BLaER1 (cell line): Measurements from ENCODE around the gene HIBADH.

Source experiments
- H3K27ac ChIP-seq: shearing (Covaris generic); formaldehyde crosslinking; 2 replicates; pipeline ENCODE4 v1.8.1; 2022
- H3K27me3 ChIP-seq: shearing (Covaris generic); formaldehyde crosslinking; 2 replicates; pipeline ENCODE4 v1.8.1; 2022
- H3K36me3 ChIP-seq: shearing (Covaris generic); formaldehyde crosslinking; 2 replicates; pipeline ENCODE4 v1.8.1; 2022
- H3K4me1 ChIP-seq: shearing (Covaris generic); formaldehyde crosslinking; 2 replicates; pipeline ENCODE4 v1.8.1; 2022
- H3K4me2 ChIP-seq: shearing (Covaris generic); formaldehyde crosslinking; 2 replicates; pipeline ENCODE4 v1.8.1; 2022
- H3K4me3 ChIP-seq: shearing (Covaris generic); formaldehyde crosslinking; 2 replicates; pipeline ENCODE4 v1.8.1; 2022
- H3K9ac ChIP-seq: shearing (Covaris generic); formaldehyde crosslinking; 2 replicates; pipeline ENCODE4 v1.8.1; 2022
- H3K9me3 ChIP-seq: shearing (Covaris generic); formaldehyde crosslinking; 2 replicates; pipeline ENCODE4 v1.8.1; 2022
- H4K20me1 ChIP-seq: shearing (Covaris generic); formaldehyde crosslinking; 2 replicates; pipeline ENCODE4 v1.8.1; 2022
- Cebpa-rat ChIP-seq: shearing (Covaris generic); IDR thresholded peaks from 2 replicates; pipeline ENCODE4 v1.8.1; 2022

HIBADH gene

DNA sequence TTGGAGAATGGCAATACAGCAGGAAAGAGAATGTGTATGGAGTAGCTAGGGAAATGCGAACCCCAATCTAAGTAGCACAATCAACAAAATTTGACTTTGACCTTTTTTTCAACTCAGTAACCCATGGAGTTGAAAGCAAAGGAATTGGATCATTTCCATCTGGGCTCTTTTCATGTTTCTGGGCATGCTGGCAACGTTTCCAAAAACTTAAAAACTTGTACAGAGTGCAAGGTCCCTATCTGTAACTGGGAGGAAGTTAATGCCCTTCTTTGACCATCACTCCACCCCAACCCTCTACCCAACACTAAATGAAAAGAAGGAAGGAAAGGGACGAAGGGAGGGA is 1.3 kb upstream of the HIBADH start:
- H3K27me3 ChIP-seq: no peaks in the 10 kb centered on the region
- no peak overlapping the region for H3K9ac ChIP-seq
- H3K9me3 ChIP-seq: peaks cover 6% of the 10 kb centered on the region
- peak overlapping the region; percentile 66 for H3K4me2 ChIP-seq
- H3K4me3 ChIP-seq: no peak overlapping the region
- no peak overlapping the region for H3K27ac ChIP-seq
- peaks cover 28% of the 10 kb centered on the region for H3K4me1 ChIP-seq
- peaks cover 5% of the 10 kb centered on the region; the same call in 1 of the 2 replicates for H3K36me3 ChIP-seq
- no peaks in the 10 kb centered on the region for H4K20me1 ChIP-seq
- TF ChIP-seq Cebpa-rat: no peak

- peaks cover 28% of the 10 kb centered on the region for H3K4me1 ChIP-seq
- peak overlapping the region; percentile 90 for H3K27ac ChIP-seq
- no peaks in the 10 kb centered on the region for H4K20me1 ChIP-seq
- H3K9ac ChIP-seq: peak overlapping the region; percentile 88
- H3K36me3 ChIP-seq: peaks cover 8% of the 10 kb centered on the region
- peaks cover 6% of the 10 kb centered on the region for H3K9me3 ChIP-seq
- H3K4me3 ChIP-seq: peak overlapping the region; percentile 93
- H3K27me3 ChIP-seq: no peaks in the 10 kb centered on the region
- no peak for TF ChIP-seq Cebpa-rat
- peak overlapping the region; percentile 95 for H3K4me2 ChIP-seq
Observed at GRCh38 chr7:27661811-27662489, 733 bp downstream of the HIBADH start.

DNA sequence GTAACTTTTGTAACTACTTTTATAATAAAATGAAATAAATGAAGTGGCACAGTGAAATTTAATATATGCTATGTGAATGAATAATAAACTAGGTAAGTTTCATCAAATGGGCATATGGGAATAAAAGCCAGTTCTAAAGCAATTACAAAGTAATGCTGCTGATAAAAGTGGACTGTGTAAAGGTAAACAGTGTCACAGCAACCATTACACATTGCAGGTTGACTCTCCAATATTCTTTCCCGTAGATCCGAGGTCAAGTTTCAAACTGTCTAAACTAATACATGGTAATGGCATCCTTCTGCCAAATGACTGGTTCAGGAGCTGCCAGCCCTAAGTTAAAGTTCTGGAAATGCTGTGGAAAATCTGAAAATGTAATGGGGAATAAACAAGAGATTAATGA is 6.0 kb downstream of the HIBADH start:
- Histone ChIP-seq H3K4me2 (no peak overlapping the region), H3K9me3 (no peaks in the 10 kb centered on the region; the same call in 1 of the 2 replicates), H3K4me1 (peaks cover 13% of the 10 kb centered on the region), H3K27me3 (no peaks in the 10 kb centered on the region), H3K4me3 (no peak overlapping the region), H3K9ac (no peak overlapping the region), H3K36me3 (peaks cover 23% of the 10 kb centered on the region), H4K20me1 (no peaks in the 10 kb centered on the region), H3K27ac (no peak overlapping the region)
- TF ChIP-seq Cebpa-rat: no peak

GRCh38 chr7:27655184-27655583 is 7.5 kb downstream of the HIBADH start:
- H4K20me1 ChIP-seq: no peaks in the 10 kb centered on the region
- H3K4me3 ChIP-seq: no peak overlapping the region
- no peak for TF ChIP-seq Cebpa-rat
- no peak overlapping the region for H3K27ac ChIP-seq
- H3K4me2 ChIP-seq: no peak overlapping the region
- no peaks in the 10 kb centered on the region for H3K4me1 ChIP-seq
- no peak overlapping the region for H3K9ac ChIP-seq
- no peaks in the 10 kb centered on the region for H3K27me3 ChIP-seq
- no peaks in the 10 kb centered on the region; the same call in 1 of the 2 replicates for H3K9me3 ChIP-seq
- H3K36me3 ChIP-seq: peaks cover 23% of the 10 kb centered on the region

DNA sequence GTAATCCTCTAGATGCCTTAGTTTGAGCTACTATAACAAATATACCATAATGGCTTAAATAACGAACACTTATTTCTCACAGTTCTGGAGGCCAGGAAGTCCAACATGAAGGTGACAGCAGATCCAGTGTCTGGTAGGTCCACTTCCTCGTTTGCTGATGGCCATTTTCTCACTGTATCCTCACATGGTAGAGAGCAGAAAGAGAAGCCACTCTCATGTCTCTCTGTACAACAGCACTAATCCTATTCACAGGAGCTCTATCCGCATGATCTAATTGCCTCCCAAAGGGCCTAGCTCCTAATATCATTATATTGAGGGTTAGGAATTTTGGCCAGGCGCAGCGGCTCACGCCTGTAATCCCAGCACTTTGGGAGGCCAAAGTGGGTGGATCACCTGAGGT is 10.2 kb downstream of the HIBADH start:
- Histone ChIP-seq H3K4me3 (no peak overlapping the region), H3K4me2 (no peak overlapping the region), H3K4me1 (no peaks in the 10 kb centered on the region), H4K20me1 (no peaks in the 10 kb centered on the region), H3K9me3 (no peaks in the 10 kb centered on the region), H3K27ac (no peak overlapping the region), H3K9ac (no peak overlapping the region), H3K36me3 (peaks cover 37% of the 10 kb centered on the region), H3K27me3 (no peaks in the 10 kb centered on the region)
- TF ChIP-seq Cebpa-rat: no peak

GRCh38 chr7:27651702-27652101 is 11.0 kb downstream of the HIBADH start:
- H4K20me1 ChIP-seq: no peaks in the 10 kb centered on the region
- H3K27ac ChIP-seq: no peak overlapping the region
- H3K4me1 ChIP-seq: no peaks in the 10 kb centered on the region
- peaks cover 40% of the 10 kb centered on the region for H3K36me3 ChIP-seq
- H3K27me3 ChIP-seq: no peaks in the 10 kb centered on the region
- TF ChIP-seq Cebpa-rat: no peak
- H3K9me3 ChIP-seq: no peaks in the 10 kb centered on the region
- H3K9ac ChIP-seq: no peak overlapping the region
- no peak overlapping the region for H3K4me3 ChIP-seq
- no peak overlapping the region for H3K4me2 ChIP-seq

GRCh38 chr7:27650283-27650682 is 12.4 kb downstream of the HIBADH start:
- Histone ChIP-seq H3K4me2 (no peak overlapping the region), H3K27me3 (no peaks in the 10 kb centered on the region), H4K20me1 (no peaks in the 10 kb centered on the region), H3K4me1 (no peaks in the 10 kb centered on the region), H3K27ac (no peak overlapping the region), H3K9ac (no peak overlapping the region), H3K9me3 (no peaks in the 10 kb centered on the region), H3K36me3 (peaks cover 49% of the 10 kb centered on the region), H3K4me3 (no peak overlapping the region)
- TF ChIP-seq Cebpa-rat: no peak

- no peak overlapping the region for H3K27ac ChIP-seq
Observed at GRCh38 chr7:27647489-27647888, 15.2 kb downstream of the HIBADH start.

GRCh38 chr7:27647046-27647445 is 15.6 kb downstream of the HIBADH start:
- Histone ChIP-seq H3K4me3 (no peak overlapping the region), H3K4me2 (no peak overlapping the region), H3K9me3 (no peaks in the 10 kb centered on the region), H4K20me1 (no peaks in the 10 kb centered on the region), H3K4me1 (no peaks in the 10 kb centered on the region), H3K9ac (no peak overlapping the region), H3K27me3 (no peaks in the 10 kb centered on the region), H3K27ac (no peak overlapping the region), H3K36me3 (peaks cover 48% of the 10 kb centered on the region)
- TF ChIP-seq Cebpa-rat: no peak

More at GRCh38 chr7:27647489-27647888, 15.2 kb downstream of the HIBADH start:
- no peaks in the 10 kb centered on the region for H3K9me3 ChIP-seq
- peaks cover 52% of the 10 kb centered on the region for H3K36me3 ChIP-seq
- H3K27me3 ChIP-seq: no peaks in the 10 kb centered on the region
- no peak for TF ChIP-seq Cebpa-rat
- no peaks in the 10 kb centered on the region for H4K20me1 ChIP-seq
- no peaks in the 10 kb centered on the region for H3K4me1 ChIP-seq
- H3K9ac ChIP-seq: no peak overlapping the region
- no peak overlapping the region for H3K4me2 ChIP-seq
- no peak overlapping the region for H3K4me3 ChIP-seq

GRCh38 chr7:27642271-27642670 is 20.4 kb downstream of the HIBADH start:
- no peaks in the 10 kb centered on the region for H3K27me3 ChIP-seq
- H3K27ac ChIP-seq: no peak overlapping the region
- peaks cover 7% of the 10 kb centered on the region; the same call in 1 of the 2 replicates for H3K9me3 ChIP-seq
- no peaks in the 10 kb centered on the region for H3K4me1 ChIP-seq
- no peak overlapping the region for H3K9ac ChIP-seq
- H3K4me2 ChIP-seq: no peak overlapping the region
- peaks cover 39% of the 10 kb centered on the region for H3K36me3 ChIP-seq
- H4K20me1 ChIP-seq: no peaks in the 10 kb centered on the region
- no peak for TF ChIP-seq Cebpa-rat
- no peak overlapping the region for H3K4me3 ChIP-seq
